GM21390 (cell line): ENCODE results near the gene ZNF831.
A peak's percentile ranks its signal among the peaks of the same experiment; 100 is the strongest.

Source experiments
- ATAC-seq: cut with Tn5 transposase; IDR thresholded peaks from one replicate; pipeline ENCODE4 v1.9.1; 2021; ENCODE audit not compliant: unreplicated experiment

Gene ZNF831

DNA sequence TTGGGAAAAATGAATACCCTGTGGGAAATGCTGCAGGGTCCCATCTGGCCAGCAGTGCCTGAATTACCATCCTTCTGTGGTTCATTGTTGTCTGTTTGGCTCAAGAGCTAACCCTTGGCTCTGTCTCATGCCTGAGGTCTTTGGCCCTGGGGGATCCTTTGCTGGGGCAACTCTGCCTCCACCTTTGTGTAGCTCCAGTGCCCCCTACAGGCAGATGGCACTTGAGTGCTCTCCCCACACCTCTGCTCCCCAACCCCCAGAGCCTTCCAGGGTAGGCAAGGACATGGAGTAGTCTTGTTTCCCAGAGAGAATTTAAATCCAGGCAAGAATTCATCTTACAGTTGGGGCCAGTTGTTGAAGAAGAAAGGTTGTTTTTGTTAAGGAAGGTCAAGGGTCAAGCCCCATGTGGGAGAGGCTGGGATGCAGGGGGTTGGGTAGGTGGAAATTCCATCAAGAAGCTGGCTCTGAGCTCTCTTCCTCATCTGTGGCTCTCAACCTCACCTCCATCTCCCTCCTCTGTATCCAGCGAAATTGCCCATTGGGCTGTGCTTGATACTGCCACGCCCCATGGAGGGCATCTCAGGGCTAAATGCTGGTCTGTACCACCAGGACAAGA lies 44.2 kb downstream of the ZNF831 start:
- ATAC-seq, result no peak

DNA sequence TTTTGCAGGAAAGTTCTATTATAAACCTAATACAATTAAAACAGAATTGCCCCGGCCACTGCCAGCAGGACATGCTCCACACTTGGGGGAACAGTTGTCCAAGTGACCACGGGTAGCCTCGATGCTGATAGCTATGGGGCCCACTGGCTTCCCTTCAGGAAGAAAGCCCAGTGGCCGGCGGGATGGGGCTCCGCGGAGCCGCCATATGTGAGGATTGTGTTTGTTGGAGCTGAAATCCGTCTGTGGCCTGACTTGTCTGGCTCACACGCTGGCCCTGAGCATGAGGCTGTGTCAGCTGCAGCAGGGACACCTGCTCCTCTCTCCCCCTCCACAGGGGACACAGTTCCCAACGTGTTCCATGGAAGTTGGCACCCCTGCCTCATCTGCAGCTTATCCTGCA lies 46.6 kb downstream of the ZNF831 start:
- no peak for ATAC-seq

- no peak for ATAC-seq
Measured at GRCh38 chr20:59211208-59211765, 47.7 kb downstream of the ZNF831 start.

DNA sequence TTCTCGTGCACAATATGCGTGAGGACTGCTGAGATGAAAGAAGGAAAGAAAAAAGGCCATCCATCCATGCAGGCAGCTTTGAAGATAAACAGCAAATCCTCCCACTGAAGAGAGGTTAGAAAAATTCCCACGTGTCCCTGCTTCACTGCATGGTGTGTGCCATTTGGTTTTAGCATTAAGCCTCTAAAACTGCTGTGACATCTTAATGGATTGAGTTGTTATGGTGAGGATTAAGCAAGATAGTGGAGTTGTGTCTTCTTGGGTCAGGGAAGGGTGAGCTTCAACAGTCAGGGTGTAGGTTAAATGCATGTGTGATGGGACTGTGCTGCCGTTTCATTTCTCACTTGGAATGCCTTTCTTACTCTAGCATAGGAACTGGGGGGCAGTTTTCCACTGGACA lies 50.5 kb downstream of the ZNF831 start:
- no peak for ATAC-seq

GRCh38 chr20:59214606-59215547 lies 51.3 kb downstream of the ZNF831 start:
- no peak for ATAC-seq

DNA sequence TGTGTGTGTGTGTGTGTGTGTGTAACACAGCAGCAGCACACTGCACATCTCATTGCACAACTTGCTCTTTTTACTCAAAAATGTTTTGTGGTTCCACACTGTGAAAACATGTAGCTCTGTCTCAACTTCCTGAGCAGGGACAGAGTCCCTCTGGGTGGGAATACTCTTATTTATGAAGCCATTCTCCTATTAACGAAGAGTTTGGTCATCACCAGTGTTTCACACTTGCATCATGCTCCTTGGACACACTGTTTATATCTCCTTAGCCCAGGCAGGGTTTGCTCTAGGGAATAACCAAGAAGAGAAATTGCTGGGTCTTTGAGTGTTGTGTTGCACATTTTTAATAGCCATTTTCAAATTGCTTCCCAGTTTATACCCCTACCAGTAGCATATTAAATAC lies 53.6 kb downstream of the ZNF831 start:
- ATAC-seq, result no peak

DNA sequence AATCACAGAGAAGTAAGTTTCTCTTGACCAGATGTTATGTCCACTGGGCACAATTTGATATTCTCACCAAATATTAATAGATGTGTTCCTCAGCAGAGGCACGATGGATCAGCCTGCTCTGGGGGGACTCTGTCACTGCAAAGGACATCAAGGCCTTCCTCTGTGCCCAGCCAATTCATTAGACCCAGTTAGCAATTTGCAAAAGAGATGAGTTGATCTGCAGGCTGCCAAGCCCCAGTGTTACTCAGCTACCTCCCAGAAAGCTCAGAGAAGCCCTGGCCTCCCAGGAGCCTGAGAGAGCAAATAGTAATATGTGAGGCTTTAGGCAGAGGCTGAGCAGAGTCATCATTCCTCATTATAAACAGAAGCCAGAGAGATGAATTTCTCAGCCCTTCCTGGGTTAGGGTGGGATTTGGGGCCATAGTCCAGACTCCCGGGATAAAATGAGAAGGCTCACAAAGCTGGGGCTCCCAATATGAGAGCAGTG lies 54.2 kb downstream of the ZNF831 start:
- ATAC-seq, result no peak

- ATAC-seq, result no peak
Measured at GRCh38 chr20:59219211-59219610, 55.6 kb downstream of the ZNF831 start.

GRCh38 chr20:59220161-59220560 lies 56.5 kb downstream of the ZNF831 start:
- ATAC-seq, result no peak

GRCh38 chr20:59221049-59221706 lies 57.6 kb downstream of the ZNF831 start:
- no peak for ATAC-seq

- no peak for ATAC-seq
Measured at GRCh38 chr20:59221707-59222252, 58.2 kb downstream of the ZNF831 start.

GRCh38 chr20:59222253-59223181 lies 58.9 kb downstream of the ZNF831 start:
- ATAC-seq, result peak; percentile 89

- no peak for ATAC-seq
Measured at GRCh38 chr20:59223182-59223601, 59.6 kb downstream of the ZNF831 start.

- no peak for ATAC-seq
Measured at GRCh38 chr20:59223750-59224149, 60.1 kb downstream of the ZNF831 start.

DNA sequence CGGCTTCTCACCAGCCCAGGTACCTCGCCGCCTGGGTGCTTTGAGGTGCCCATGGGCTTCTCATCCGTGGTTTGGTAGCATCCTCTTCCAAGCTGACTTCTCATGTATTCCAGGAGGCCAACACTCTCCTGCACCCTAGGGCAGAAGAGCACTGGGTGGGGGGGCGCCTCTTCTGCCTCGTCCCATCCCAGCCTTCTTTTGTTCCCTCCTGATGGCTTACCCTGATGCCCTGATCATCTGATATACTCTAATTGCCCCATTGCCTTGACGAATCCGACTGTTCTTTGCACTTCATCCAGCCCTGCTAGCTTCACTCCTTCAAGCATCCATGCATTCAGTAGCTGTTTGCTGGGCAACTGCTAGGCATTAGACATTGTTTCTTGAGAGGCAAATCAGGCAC lies 60.6 kb downstream of the ZNF831 start:
- ATAC-seq, result no peak

DNA sequence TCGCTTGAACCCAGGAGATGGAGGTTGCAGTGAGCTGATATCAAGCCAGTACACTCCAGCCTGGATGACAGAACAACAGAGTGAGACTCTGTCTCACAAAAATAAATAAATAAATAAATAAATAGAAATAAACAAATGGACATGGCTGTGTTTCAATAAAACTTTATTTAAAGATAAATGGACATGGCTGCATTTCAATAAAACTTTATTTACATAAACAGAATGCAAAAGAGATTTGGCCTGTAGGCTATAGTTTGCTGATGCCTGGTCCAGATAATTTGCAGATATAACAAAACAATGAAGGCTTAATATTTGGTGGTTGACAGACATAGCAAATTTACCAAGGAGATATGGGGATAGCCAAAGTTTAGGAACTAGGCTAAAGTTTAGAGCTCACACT lies 66.8 kb downstream of the ZNF831 start:
- ATAC-seq, result no peak

DNA sequence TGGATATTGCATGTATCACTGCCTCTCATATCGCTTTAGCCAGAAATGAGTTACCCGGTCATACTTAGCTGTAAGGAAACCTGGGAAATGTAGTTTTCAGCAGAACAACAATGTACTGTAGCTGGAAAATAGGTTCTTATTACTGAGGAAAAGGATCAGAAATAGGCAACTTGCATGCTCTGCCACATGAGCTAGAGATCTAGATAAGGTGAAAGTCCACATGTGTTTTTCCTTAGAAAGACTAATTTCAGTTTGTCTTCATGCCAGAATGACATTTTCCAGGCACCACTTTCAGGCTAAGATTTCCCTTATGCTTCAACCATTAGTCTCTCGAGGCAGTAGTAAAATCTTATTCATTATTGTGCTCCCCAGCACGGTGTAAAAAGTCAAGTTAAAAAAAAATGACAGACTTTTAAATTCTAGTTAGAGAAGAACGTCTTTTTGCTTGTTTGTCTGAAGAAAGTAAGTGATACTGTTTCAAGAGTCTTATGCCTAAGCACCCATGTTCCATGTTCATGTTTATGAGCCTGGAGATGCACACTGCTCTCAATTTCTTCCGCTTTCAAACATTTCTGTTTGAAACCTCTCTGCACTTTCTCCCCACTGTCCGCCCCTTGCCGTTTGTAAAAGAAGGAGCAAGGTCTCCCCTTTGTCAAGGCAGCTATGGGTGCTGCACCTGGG lies 67.6 kb downstream of the ZNF831 start:
- ATAC-seq, result no peak

DNA sequence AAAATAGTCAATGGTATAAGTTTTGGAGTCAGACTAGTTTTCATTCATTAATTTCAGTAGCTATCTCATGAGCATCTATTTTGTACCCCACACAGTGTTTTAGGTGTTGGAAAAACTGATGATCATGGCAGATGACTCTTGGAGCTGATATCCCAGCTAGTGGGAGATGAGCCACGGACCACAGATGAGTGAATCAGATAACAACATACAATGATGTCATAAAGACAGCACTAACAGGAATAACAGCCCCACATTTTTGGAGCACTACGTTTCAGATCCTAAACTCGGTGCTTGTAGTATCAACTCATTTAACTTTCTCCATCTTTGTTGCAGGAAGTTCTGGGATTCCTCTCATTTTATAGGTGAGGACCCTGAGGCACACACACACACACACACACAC lies 69.0 kb downstream of the ZNF831 start:
- no peak for ATAC-seq

DNA sequence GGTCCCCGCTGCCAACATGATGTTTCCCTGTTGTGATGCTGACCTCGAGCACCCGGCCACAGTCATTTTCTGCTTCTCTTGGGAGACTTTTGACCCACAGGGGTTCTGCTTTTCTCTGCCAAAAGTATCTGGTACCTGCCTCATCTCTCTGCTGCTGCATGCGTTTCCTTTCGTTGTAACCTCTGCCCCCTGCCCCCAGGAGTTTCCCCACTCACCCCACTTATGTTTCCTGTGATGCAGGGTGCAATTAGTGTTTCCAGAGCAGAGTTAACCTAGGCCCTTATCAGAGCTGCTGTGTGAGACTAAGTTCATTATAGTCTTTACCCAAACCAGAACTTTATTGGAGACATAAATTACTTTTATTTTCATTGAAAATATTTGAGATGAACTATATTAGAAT lies 71.6 kb downstream of the ZNF831 start:
- no peak for ATAC-seq
